Thoracic aorta (tissue), 2 donors: ENCODE measurements around the gene NRG2. TPM values are rescaled to one million over a fixed set of nuclear protein-coding genes. Genes with fewer than 3 reads are reported as not detected.

Experiments used
- ATAC-seq: fragments of 150-250 bp; one replicate; pipeline ENCODE4 v1.8.0; 2017; ENCODE audit warnings: low read depth; ENCODE audit not compliant: insufficient number of reproducible peaks, low FRiP score
- DNase-seq: peaks from one replicate; pipeline ENCODE4 v3.0.0-alpha.2; 2020; ENCODE audit warnings: low spot score
- H3K27ac ChIP-seq, 2 donors: fragments of 200-600 bp; sonication (generic); 1 replicate in 1 of 2; 2 replicates in 1 of 2; pipeline ENCODE4 v1.5.1; 2016; ENCODE audit warnings: mild to moderate bottlenecking in 2 of 2, moderate library complexity in 2 of 2
- H3K27me3 ChIP-seq: fragments of 200-600 bp; sonication (generic); replicated peaks from 2 replicates; pipeline ENCODE4 v1.6.0; 2016; ENCODE audit warnings: mild to moderate bottlenecking; ENCODE audit not compliant: insufficient read depth
- H3K36me3 ChIP-seq: fragments of 200-600 bp; sonication (generic); one replicate; pipeline ENCODE4 v1.5.1; 2016
- H3K4me1 ChIP-seq, 2 donors: fragments of 200-600 bp; sonication (generic); 1 replicate in 1 of 2; 2 replicates in 1 of 2; pipeline versions ENCODE4 v1.5.1 to v1.6.0; 2016; ENCODE audit warnings: low read depth in 2 of 2, mild to moderate bottlenecking in 1 of 2; ENCODE audit not compliant: control insufficient read depth in 1 of 2
- H3K4me3 ChIP-seq: fragments of 200-600 bp; sonication (generic); 2 replicates; pipeline ENCODE4 v1.5.1; 2016; ENCODE audit warnings: mild to moderate bottlenecking
- H3K9me3 ChIP-seq: fragments of 200-600 bp; sonication (generic); 2 replicates; pipeline ENCODE4 v1.5.1; 2016
- CTCF ChIP-seq: fragments of 200-600 bp; sonication (generic); IDR thresholded peaks from one replicate; pipeline ENCODE4 v1.5.1; 2019; ENCODE audit warnings: antibody characterized with exemption
- total RNA-seq, 2 donors: library from RNA; depleted of rRNA; stranded (reverse); fragments of >200 nt; gene quantifications; one replicate each; pipeline versions ENCODE4 v1.1.0 to v1.2.3, GENCODE V29; 2016

Gene NRG2
- total RNA-seq, 2 donors from 2014 or later, result 2.3 to 6.9 TPM

- no peaks in the 10 kb centered on the region for H3K36me3 ChIP-seq
- H3K4me3 ChIP-seq, result no peak overlapping the region
- no peak for TF ChIP-seq CTCF
- no peak for DNase-seq
- no peaks in the 10 kb centered on the region for H3K9me3 ChIP-seq
- H3K27me3 ChIP-seq, result no peaks in the 10 kb centered on the region
- H3K4me1 ChIP-seq, result peaks cover 3 to 12% of the 10 kb centered on the region in 2 donors
- no peak overlapping the region for H3K27ac ChIP-seq
- no peak for ATAC-seq
Observed at GRCh38 chr5:139966856-139967255, 76.2 kb downstream of the NRG2 start.

GRCh38 chr5:139964994-139965565 is 78.0 kb downstream of the NRG2 start:
- DNase-seq, result no peak
- no peaks in the 10 kb centered on the region for H3K27me3 ChIP-seq
- ATAC-seq, result no peak
- H3K4me1 ChIP-seq, result peaks cover 3 to 12% of the 10 kb centered on the region in 2 donors
- H3K4me3 ChIP-seq, result no peak overlapping the region
- no peak for TF ChIP-seq CTCF
- no peaks in the 10 kb centered on the region for H3K9me3 ChIP-seq
- no peaks in the 10 kb centered on the region for H3K36me3 ChIP-seq
- no peak overlapping the region for H3K27ac ChIP-seq

GRCh38 chr5:139964266-139964993 is 78.7 kb downstream of the NRG2 start:
- Histone ChIP-seq H3K27me3 (no peaks in the 10 kb centered on the region), H3K9me3 (no peaks in the 10 kb centered on the region), H3K36me3 (no peaks in the 10 kb centered on the region), H3K27ac (no peak overlapping the region), H3K4me3 (no peak overlapping the region), H3K4me1 (peaks cover 3 to 12% of the 10 kb centered on the region in 2 donors)
- DNase-seq (no peak), ATAC-seq (no peak)
- TF ChIP-seq CTCF, result no peak

GRCh38 chr5:139962445-139962844 is 80.7 kb downstream of the NRG2 start:
- H3K9me3 ChIP-seq, result no peaks in the 10 kb centered on the region
- no peaks in the 10 kb centered on the region for H3K27me3 ChIP-seq
- no peak overlapping the region for H3K4me3 ChIP-seq
- no peak for DNase-seq
- H3K27ac ChIP-seq, result no peak overlapping the region
- H3K4me1 ChIP-seq, result no peaks in the 10 kb centered on the region
- no peak for ATAC-seq
- no peak for TF ChIP-seq CTCF
- no peaks in the 10 kb centered on the region for H3K36me3 ChIP-seq

- no peaks in the 10 kb centered on the region for H3K4me1 ChIP-seq
- H3K9me3 ChIP-seq, result no peaks in the 10 kb centered on the region
- H3K4me3 ChIP-seq, result no peak overlapping the region
- H3K27ac ChIP-seq, result no peak overlapping the region
- no peak for DNase-seq
- ATAC-seq, result no peak
- TF ChIP-seq CTCF, result no peak
- no peaks in the 10 kb centered on the region for H3K27me3 ChIP-seq
- H3K36me3 ChIP-seq, result no peaks in the 10 kb centered on the region
Observed at GRCh38 chr5:139961435-139962157, 81.5 kb downstream of the NRG2 start.
